ENCODE data around the gene DLGAP5.

DLGAP5 gene

GRCh38 chr14:55194656-55195355, 3.4 kb upstream of the DLGAP5 start:
- H3K4me3 ChIP-seq (replicated peaks; ENCODE audit: low read depth, low read length), result no peak overlapping the region
- TF ChIP-seq CTCF (IDR thresholded peaks at IDR 0.05; ENCODE audit: insufficient read depth, low read length, poor library complexity, severe bottlenecking), result no peak
- no peak for DNase-seq (ENCODE audit: extremely low read depth, insufficient read length)
- H3K36me3 ChIP-seq (ENCODE audit: control insufficient read depth, insufficient read depth, low read length), result no peaks in the 10 kb centered on the region
- no peaks in the 10 kb centered on the region for H3K27me3 ChIP-seq (replicated peaks; ENCODE audit: control insufficient read depth, insufficient read depth, low read length)

GRCh38 chr14:55192054-55192621, 753 bp upstream of the DLGAP5 start:
- Histone ChIP-seq H3K36me3 (ENCODE audit: control insufficient read depth, insufficient read depth, low read length) (no peaks in the 10 kb centered on the region), H3K27me3 (replicated peaks; ENCODE audit: control insufficient read depth, insufficient read depth, low read length) (no peaks in the 10 kb centered on the region), H3K4me3 (replicated peaks; ENCODE audit: low read depth, low read length) (peak overlapping the region; percentile 79)
- TF ChIP-seq CTCF (IDR thresholded peaks at IDR 0.05; ENCODE audit: insufficient read depth, low read length, poor library complexity, severe bottlenecking), result no peak
- no peak for DNase-seq (ENCODE audit: extremely low read depth, insufficient read length)

GRCh38 chr14:55190906-55191202, 531 bp downstream of the DLGAP5 start:
- TF ChIP-seq CTCF (IDR thresholded peaks at IDR 0.05; ENCODE audit: insufficient read depth, low read length, poor library complexity, severe bottlenecking), result no peak
- DNase-seq (ENCODE audit: extremely low read depth, insufficient read length), result no peak
- H3K27me3 ChIP-seq (replicated peaks; ENCODE audit: control insufficient read depth, insufficient read depth, low read length), result no peaks in the 10 kb centered on the region
- H3K4me3 ChIP-seq (replicated peaks; ENCODE audit: low read depth, low read length), result peak overlapping the region; percentile 79
- no peaks in the 10 kb centered on the region for H3K36me3 ChIP-seq (ENCODE audit: control insufficient read depth, insufficient read depth, low read length)

- Histone ChIP-seq H3K27me3 (replicated peaks; ENCODE audit: control insufficient read depth, insufficient read depth, low read length) (no peaks in the 10 kb centered on the region), H3K36me3 (ENCODE audit: control insufficient read depth, insufficient read depth, low read length) (peaks cover 1% of the 10 kb centered on the region; the same call in 1 of the 2 replicates), H3K4me3 (replicated peaks; ENCODE audit: low read depth, low read length) (no peak overlapping the region; the same call in 1 of the 2 replicates)
- no peak for TF ChIP-seq CTCF (IDR thresholded peaks at IDR 0.05; ENCODE audit: insufficient read depth, low read length, poor library complexity, severe bottlenecking)
- no peak for DNase-seq (ENCODE audit: extremely low read depth, insufficient read length)
These were observed 2.6 kb downstream of the DLGAP5 start for GRCh38 chr14:55188686-55189295.

GRCh38 chr14:55180434-55180833, 11.0 kb downstream of the DLGAP5 start:
- Histone ChIP-seq H3K36me3 (ENCODE audit: control insufficient read depth, insufficient read depth, low read length) (peaks cover 1% of the 10 kb centered on the region; the same call in 1 of the 2 replicates), H3K4me3 (replicated peaks; ENCODE audit: low read depth, low read length) (no peak overlapping the region), H3K27me3 (replicated peaks; ENCODE audit: control insufficient read depth, insufficient read depth, low read length) (no peaks in the 10 kb centered on the region)
- no peak for TF ChIP-seq CTCF (IDR thresholded peaks at IDR 0.05; ENCODE audit: insufficient read depth, low read length, poor library complexity, severe bottlenecking)
- DNase-seq (ENCODE audit: extremely low read depth, insufficient read length), result peak; percentile 51
